ENCODE data around the gene MDK. TPM values are rescaled to one million over a fixed set of nuclear protein-coding genes. Genes with fewer than 3 reads are reported as not detected.

Gene MDK
- total and polyA plus RNA-seq, 2 donors from 2014 or later: 26.3 to 38.3 TPM

DNA sequence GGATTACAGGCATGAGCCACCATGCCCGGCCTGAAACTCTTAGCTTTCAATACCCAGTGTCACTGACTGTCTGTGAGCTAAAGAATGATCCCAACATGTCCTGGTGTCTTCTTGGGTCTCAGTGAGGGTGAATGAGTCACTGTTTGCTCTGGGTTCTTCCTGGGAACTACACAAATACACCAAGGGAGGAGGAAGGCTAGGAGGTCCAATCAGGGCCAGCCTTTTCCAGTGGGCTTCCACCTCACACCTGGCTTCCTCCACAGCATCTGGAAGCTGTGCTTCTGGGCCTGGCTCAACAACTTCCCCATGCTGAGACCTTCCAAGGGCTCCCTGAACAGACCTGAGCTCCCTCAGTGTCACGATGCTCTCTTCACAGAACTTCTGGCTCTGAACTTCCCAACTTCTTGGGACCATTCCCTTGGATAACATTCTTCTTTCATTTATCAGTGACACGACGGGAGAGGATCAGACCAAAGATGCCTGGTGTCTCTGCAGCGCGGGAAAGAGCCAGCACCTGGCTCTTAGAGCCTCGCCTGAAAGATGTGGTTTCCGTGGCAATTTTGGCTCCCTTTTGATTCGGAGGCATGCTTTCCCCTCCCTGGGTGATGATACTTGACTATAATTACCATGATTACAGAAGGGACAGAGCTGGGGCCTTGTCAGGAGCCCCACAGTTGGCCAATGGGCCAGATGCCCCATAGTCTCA lies 32.4 kb downstream of the MDK start:
- H3K27me3 ChIP-seq (ENCODE audit: control insufficient read depth, insufficient read depth, low read length): no peaks in the 10 kb centered on the region
- DNase-seq (no peak), FAIRE-seq (no peak)
- H3K36me3 ChIP-seq (ENCODE audit: control insufficient read depth in 2 of 3, insufficient read depth in 3 of 3, low read length in 3 of 3): peaks cover 2 to 33% (median 24%) of the 10 kb centered on the region in 3 donors
- TF ChIP-seq, protein P1, sequence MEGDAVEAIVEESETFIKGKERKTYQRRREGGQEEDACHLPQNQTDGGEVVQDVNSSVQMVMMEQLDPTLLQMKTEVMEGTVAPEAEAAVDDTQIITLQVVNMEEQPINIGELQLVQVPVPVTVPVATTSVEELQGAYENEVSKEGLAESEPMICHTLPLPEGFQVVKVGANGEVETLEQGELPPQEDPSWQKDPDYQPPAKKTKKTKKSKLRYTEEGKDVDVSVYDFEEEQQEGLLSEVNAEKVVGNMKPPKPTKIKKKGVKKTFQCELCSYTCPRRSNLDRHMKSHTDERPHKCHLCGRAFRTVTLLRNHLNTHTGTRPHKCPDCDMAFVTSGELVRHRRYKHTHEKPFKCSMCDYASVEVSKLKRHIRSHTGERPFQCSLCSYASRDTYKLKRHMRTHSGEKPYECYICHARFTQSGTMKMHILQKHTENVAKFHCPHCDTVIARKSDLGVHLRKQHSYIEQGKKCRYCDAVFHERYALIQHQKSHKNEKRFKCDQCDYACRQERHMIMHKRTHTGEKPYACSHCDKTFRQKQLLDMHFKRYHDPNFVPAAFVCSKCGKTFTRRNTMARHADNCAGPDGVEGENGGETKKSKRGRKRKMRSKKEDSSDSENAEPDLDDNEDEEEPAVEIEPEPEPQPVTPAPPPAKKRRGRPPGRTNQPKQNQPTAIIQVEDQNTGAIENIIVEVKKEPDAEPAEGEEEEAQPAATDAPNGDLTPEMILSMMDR (IDR thresholded peaks at IDR 0.05; ENCODE audit: borderline replicate concordance, extremely low read depth, insufficient read depth): no peak
- intact Hi-C loops (cut with DNase I): no loop called here
- no peaks in the 10 kb centered on the region for H3K9me3 ChIP-seq (ENCODE audit: control insufficient read depth in 2 of 3, insufficient read depth in 1 of 3, low read length in 3 of 3)
- no peak overlapping the region for H3K27ac ChIP-seq (ENCODE audit: low read depth in 2 of 2, low read length in 2 of 2)
- no peak overlapping the region for H3K9ac ChIP-seq (ENCODE audit: low read length in 3 of 3)
- H3K4me1 ChIP-seq (ENCODE audit: control insufficient read depth in 2 of 3, insufficient read depth in 2 of 3, low read depth in 1 of 3, low read length in 3 of 3): no peaks in the 10 kb centered on the region
- H3K4me3 ChIP-seq (ENCODE audit: low read length in 3 of 3): no peak overlapping the region

DNA sequence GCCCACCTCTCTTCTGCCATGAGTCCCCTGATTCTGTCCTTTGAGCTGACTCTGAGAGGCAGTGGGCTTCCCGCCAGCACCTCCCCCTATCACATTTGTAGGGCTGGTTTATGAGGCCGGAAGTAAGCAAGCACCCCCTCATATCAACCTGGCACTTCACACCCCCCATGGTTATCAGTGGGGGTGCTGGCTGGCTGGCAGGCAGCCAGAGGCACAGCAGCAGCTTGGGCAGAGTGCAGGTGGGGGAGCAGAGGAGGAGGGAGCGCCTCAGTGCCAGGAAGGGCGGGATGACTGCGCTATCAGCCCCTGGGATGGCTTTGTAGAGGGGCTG lies 33.0 kb downstream of the MDK start:
- intact Hi-C loops (cut with DNase I): no loop called here
- no peak for FAIRE-seq

DNA sequence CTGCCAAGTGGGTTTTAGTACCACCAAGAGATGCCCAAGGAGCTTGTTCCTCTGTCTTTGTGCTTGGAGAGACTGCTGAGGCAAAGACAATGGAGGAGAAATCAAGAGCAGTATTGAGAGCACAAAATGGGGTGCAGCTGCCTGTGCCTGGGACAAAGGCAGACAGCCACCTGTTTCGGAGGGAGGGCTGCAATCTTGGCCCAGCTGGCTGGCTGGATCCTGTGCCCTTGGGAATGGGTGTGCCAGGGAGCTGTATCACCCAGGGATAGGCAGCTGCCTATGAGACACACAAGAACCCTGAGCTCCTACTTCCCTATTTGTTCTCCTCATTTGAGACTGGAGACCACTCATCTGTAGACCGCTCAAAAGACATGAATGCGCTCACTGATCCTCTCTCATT lies 33.4 kb downstream of the MDK start:
- H3K4me3 ChIP-seq (ENCODE audit: low read length in 3 of 3): no peak overlapping the region
- intact Hi-C loops (cut with DNase I): no loop called here
- H3K4me1 ChIP-seq (ENCODE audit: control insufficient read depth in 2 of 3, insufficient read depth in 2 of 3, low read depth in 1 of 3, low read length in 3 of 3): no peaks in the 10 kb centered on the region
- H3K27ac ChIP-seq (ENCODE audit: low read depth in 2 of 2, low read length in 2 of 2): no peak overlapping the region
- TF ChIP-seq, protein P1 (IDR thresholded peaks at IDR 0.05; ENCODE audit: borderline replicate concordance, extremely low read depth, insufficient read depth): no peak
- H3K27me3 ChIP-seq (ENCODE audit: control insufficient read depth, insufficient read depth, low read length): no peaks in the 10 kb centered on the region
- DNase-seq: no peak
- peaks cover 2 to 33% (median 18%) of the 10 kb centered on the region in 3 donors for H3K36me3 ChIP-seq (ENCODE audit: control insufficient read depth in 2 of 3, insufficient read depth in 3 of 3, low read length in 3 of 3)
- no peak overlapping the region for H3K9ac ChIP-seq (ENCODE audit: low read length in 3 of 3)
- H3K9me3 ChIP-seq (ENCODE audit: control insufficient read depth in 2 of 3, insufficient read depth in 1 of 3, low read length in 3 of 3): no peaks in the 10 kb centered on the region
- FAIRE-seq: no peak

More for the DNA sequence above, 33.0 kb downstream of the MDK start:
- Histone ChIP-seq H3K27ac (ENCODE audit: low read depth in 2 of 2, low read length in 2 of 2) (no peak overlapping the region), H3K4me3 (ENCODE audit: low read length in 3 of 3) (no peak overlapping the region), H3K27me3 (ENCODE audit: control insufficient read depth, insufficient read depth, low read length) (no peaks in the 10 kb centered on the region), H3K9ac (ENCODE audit: low read length in 3 of 3) (no peak overlapping the region), H3K36me3 (ENCODE audit: control insufficient read depth in 2 of 3, insufficient read depth in 3 of 3, low read length in 3 of 3) (peaks cover 2 to 33% (median 22%) of the 10 kb centered on the region in 3 donors), H3K4me1 (ENCODE audit: control insufficient read depth in 2 of 3, insufficient read depth in 2 of 3, low read depth in 1 of 3, low read length in 3 of 3) (no peaks in the 10 kb centered on the region), H3K9me3 (ENCODE audit: control insufficient read depth in 2 of 3, insufficient read depth in 1 of 3, low read length in 3 of 3) (no peaks in the 10 kb centered on the region)
- TF ChIP-seq, protein P1 (IDR thresholded peaks at IDR 0.05; ENCODE audit: borderline replicate concordance, extremely low read depth, insufficient read depth): no peak
- DNase-seq: no peak

Data from kidney (tissue), 14 donors.